HG03060 (cell line): ENCODE measurements around the gene KLHL33.
A peak's percentile ranks its signal among the peaks of the same experiment; 100 is the strongest.

ENCODE experiments used
- ATAC-seq: cut with Tn5 transposase; IDR thresholded peaks from one replicate; pipeline ENCODE4 v1.9.1; 2021; ENCODE audit warnings: low read depth, moderate number of reproducible peaks; ENCODE audit not compliant: unreplicated experiment

KLHL33 gene

GRCh38 chr14:20435582-20436362 lies at the start of gene KLHL33:
KLHL33 (minus strand) TSS chr14:20436166; CDS start chr14:20435811, 355 bp downstream.
- ATAC-seq = no peak

GRCh38 chr14:20482382-20482781 lies 46.4 kb upstream of the KLHL33 start:
- ATAC-seq = no peak

GRCh38 chr14:20478894-20479293 lies 42.9 kb upstream of the KLHL33 start:
- ATAC-seq = no peak

- ATAC-seq = no peak
These were observed 41.4 kb upstream of the KLHL33 start for GRCh38 chr14:20477211-20477876.

- no peak for ATAC-seq
These were observed 40.8 kb upstream of the KLHL33 start for GRCh38 chr14:20476776-20477175.

- ATAC-seq = no peak
These were observed 36.7 kb upstream of the KLHL33 start for GRCh38 chr14:20472536-20473169.

- ATAC-seq = no peak
These were observed 34.6 kb upstream of the KLHL33 start for GRCh38 chr14:20470603-20470901.

- ATAC-seq = peak; percentile 16
These were observed 34.1 kb upstream of the KLHL33 start for GRCh38 chr14:20469890-20470602.

GRCh38 chr14:20469242-20469889 lies 33.4 kb upstream of the KLHL33 start, which contains the start of gene PNP:
PNP (plus strand) TSS chr14:20469406; CDS start chr14:20469525, 119 bp downstream.
- peak; percentile 84 for ATAC-seq

GRCh38 chr14:20468764-20469241 lies 32.8 kb upstream of the KLHL33 start:
- ATAC-seq = no peak

- peak; percentile 93 for ATAC-seq
These were observed 25.5 kb upstream of the KLHL33 start, which contains the start of gene PIP4P1 for GRCh38 chr14:20461225-20462141. PIP4P1 (minus strand) TSS chr14:20461434; CDS start chr14:20461325, 109 bp downstream.

- ATAC-seq = no peak
These were observed 24.7 kb upstream of the KLHL33 start for GRCh38 chr14:20460458-20461224.

- ATAC-seq = no peak
These were observed 22.2 kb upstream of the KLHL33 start for GRCh38 chr14:20458031-20458789.

GRCh38 chr14:20456971-20457370 lies 21.0 kb upstream of the KLHL33 start:
- ATAC-seq = no peak

- peak; percentile 35 for ATAC-seq
These were observed 19.7 kb upstream of the KLHL33 start for GRCh38 chr14:20455355-20456300.

GRCh38 chr14:20454516-20455354 lies 18.8 kb upstream of the KLHL33 start, which contains the start of the genes APEX1 and OSGEP:
APEX1 (plus strand) TSS chr14:20455226; CDS start chr14:20455646, 420 bp downstream.
OSGEP (minus strand) TSS chr14:20454812; CDS start chr14:20454683, 129 bp downstream.
- ATAC-seq = peak; percentile 83
